Limb (tissue), 2 donors: Measurements from ENCODE around the gene LRCH4.
"Not testable (repeated sequence)": the region's sequence is repeated elsewhere in the genome, so short reads cannot be mapped to it uniquely, and the experiment has no call there.

ENCODE experiments used
- DNase-seq, 2 donors: peaks; one replicate each; pipeline ENCODE4 v3.0.0-alpha.2; 2016; ENCODE audit errors: extremely low spot score in 2 of 2

Gene LRCH4

GRCh38 chr7:100545360-100546128, 40.4 kb downstream of the LRCH4 start:
- peak; percentile 30 to 46 for DNase-seq

GRCh38 chr7:100544967-100545359, 41.0 kb downstream of the LRCH4 start:
- no peak for DNase-seq

GRCh38 chr7:100544386-100544785, 41.5 kb downstream of the LRCH4 start:
- no peak for DNase-seq

- DNase-seq = no peak
Measured at GRCh38 chr7:100543586-100543985, 42.3 kb downstream of the LRCH4 start.

GRCh38 chr7:100541309-100541708, 44.6 kb downstream of the LRCH4 start:
- not testable (repeated sequence) for DNase-seq

GRCh38 chr7:100540073-100540723, 45.7 kb downstream of the LRCH4 start:
- no peak for DNase-seq

- DNase-seq = no peak
Measured at GRCh38 chr7:100539436-100540006, 46.4 kb downstream of the LRCH4 start.

GRCh38 chr7:100538654-100539435, 47.1 kb downstream of the LRCH4 start, which contains the start of gene AGFG2:
TSS of gene AGFG2 (plus strand) at chr7:100539203. CDS start at chr7:100539347, 144 bp downstream.
- peak; percentile 100 for DNase-seq

- DNase-seq = no peak
Measured at GRCh38 chr7:100538348-100538653, 47.6 kb downstream of the LRCH4 start.

- DNase-seq = not testable (repeated sequence)
Measured at GRCh38 chr7:100536695-100537094, 49.2 kb downstream of the LRCH4 start.

GRCh38 chr7:100535982-100536381, 49.9 kb downstream of the LRCH4 start:
- not testable (repeated sequence) for DNase-seq

- DNase-seq = no peak
Measured at GRCh38 chr7:100532165-100533022, 53.5 kb downstream of the LRCH4 start.

GRCh38 chr7:100528108-100528866, 57.6 kb downstream of the LRCH4 start:
- DNase-seq = not testable (repeated sequence)
